Islet precursor cell (in vitro differentiated cells): Measurements from ENCODE around the gene MED12.
A peak's percentile ranks its signal among the peaks of the same experiment; 100 is the strongest.

ENCODE experiments used
- DNase-seq: peaks from one replicate; pipeline ENCODE4 v3.0.0-alpha.2; 2018

The MED12 gene

DNA sequence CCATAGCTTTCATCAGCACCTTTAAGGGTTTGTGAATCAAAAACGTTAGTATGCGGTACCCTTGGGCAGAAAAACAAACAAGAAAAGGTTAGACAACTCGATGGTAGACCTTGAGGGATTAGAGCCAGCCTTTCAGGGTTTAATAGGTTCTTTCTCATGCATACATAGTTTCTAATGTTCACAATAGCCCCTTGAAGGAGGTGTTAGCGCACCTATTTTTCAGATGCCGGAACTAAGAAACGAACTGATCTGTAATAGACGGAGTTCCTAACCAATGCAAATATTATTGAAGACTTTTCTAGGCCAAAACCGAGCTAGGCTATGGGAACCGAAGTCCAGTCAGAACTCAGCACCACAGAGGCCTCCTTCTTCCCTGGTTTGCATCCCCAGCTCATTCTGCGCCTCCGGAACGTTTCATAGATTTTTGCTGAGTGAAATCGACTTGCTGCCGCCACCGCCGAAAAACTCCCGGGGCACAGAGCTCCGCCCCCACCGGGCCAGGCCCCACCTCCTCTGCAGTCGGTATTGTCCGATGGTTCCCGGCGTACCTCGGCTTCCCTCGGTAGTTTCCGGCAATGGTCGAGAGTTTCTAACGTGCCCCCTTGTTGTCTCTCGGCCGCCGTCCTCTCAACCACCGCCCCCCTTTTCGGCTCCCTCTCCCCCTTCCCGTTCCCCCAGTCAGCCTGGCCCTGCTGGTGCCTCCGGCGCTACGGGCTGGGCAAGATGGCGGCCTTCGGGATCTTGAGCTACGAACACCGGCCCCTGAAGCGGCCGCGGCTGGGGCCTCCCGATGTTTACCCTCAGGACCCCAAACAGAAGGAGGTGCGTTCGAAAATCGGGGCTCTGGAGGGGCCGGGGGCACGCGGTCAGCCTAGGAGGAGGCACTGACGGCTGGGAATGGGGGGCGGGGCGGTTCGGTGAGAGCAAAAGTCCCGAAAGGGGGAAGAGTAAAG, at the start of gene MED12:
Gene MED12, plus strand, starts transcription at position 565 of the 953 bp plus-strand sequence. Its CDS starts 159 bp downstream, at position 724.
- peak; percentile 87 for DNase-seq

DNA sequence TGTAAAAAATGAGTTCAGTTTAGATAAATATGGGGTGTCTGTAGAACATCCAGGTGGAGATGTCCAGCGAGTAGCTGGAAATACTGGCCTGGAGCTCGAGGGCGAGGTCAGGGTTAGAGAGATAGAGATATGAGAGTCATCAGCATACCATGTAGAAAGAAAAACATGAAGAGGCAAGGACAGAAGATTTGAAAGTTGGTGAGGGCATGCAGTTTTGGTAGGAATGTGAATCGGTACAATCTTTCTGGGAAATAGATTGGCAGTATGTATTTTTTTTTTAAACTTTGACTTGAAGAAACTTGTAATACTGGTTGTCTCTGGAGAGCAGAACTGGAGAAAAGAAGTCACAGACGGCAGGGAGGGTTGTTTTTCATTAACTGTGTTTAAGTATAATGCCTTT, 47.9 kb upstream of the MED12 start:
- no peak for DNase-seq

DNA sequence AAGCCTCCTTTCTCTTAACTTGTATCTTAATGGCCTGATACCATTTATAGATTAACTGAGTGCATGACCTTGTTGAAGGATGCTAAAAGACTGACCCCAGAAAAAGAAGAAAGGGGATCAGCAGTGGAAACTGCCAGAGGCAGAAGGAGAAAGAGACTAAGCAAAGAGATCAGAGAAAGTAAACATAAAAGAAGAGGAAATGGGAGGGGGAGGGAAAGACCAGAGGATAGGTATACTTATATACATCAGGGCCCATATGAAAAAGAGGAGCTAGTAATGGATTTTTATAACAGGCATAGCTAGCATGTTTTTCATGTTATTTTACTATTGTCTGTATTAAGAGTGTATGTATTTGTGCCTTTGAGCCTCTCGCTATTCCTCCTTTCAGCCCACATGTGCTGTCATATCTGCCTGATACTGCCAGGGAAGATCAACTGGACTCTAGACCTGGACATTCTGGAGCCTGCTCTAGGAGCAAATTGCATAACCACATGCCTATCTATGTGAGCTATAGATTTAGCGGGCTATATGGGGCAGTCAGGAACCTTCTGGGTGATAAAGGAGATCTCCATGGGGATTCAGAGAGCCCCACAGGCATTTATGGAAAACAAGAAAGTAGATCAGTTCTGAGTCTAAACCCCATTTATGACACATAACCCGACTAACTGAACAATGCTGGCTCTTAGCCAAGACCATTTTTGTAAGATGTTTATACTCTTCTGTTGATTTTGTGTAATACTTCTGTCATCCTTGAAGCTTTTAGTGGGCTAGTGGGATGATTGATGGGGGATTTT, 36.9 kb upstream of the MED12 start:
- DNase-seq, result no peak

DNA sequence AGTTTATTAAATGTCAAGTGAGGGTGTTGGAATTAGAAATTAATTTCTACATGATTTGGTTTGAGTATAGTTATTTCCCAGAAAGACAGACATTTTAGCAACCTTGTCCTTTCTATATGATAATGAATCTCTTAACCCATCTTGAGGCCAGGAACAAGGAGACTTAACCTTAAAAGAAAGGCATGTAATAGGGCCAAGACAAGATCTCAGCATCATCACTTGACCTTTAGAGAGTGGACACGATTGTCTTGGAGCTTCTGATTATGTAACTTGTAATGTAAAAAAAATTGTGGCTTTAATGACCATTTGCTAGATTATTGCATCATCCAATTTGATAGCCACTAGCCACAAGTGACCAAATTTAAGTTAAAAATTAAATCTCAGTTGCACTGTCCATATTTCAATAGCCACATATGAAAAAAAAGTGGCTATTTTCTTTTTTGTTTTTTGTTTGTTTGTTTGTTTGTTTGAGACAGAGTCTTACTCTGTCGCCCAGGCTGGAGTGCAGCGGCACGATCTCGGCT, 36.2 kb upstream of the MED12 start:
- no peak for DNase-seq

DNA sequence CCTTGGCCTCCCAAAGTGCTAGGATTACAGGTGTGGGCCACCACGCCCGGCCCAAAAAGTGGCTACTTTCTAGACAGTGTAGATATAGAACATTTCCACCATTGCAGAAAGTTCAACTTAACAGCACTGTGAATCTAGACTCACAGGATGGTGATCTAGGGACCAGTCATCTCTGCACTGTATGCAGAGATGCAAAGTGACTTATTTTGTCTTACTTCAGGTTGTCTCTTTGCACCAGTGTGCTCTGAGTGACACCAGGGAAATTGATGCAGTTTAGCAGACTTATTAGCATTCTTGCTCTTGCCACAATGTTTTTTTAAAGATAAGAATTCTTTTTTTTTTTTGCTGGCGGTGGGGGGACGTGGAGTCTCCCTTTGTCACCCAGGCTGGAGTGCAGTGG, 35.6 kb upstream of the MED12 start:
- no peak for DNase-seq

DNA sequence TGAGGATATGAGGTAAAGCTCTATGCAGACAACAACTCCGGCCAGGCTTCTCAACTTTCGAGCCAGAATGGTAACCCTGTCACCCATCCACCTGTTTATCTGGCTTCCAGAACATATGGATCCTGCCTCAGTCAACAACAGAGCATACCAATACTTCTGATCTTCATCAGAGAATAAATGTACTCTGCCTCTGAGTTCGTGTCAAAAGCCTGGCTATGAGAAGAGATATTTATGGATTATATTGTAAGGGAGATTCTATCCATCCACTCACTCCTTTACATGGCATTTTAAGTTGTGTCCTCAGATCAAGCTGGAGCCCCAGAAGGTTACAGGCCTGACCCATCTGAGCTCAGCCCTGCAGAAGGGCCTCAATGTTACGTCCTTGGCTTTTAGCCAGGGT, 32.5 kb upstream of the MED12 start:
- DNase-seq, result no peak

DNA sequence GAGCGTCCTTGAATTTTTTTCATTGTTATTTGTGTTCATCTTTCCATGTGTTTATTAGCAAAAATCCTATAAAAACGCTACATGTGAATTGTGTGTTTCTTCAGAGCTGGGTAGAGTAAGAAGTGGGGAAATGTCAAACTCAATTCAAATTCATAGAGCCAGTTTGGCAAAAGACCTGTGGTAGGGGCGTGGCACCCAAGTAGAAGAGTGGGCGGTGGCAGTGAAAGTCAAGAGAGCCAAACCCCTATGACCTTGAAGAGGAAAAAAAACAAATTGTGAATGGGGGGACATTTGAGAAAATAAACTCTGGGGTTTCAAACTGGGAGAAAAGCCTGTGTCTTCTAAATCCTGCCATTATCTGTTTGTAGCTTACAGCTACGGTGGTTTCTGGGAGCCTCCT, 27.1 kb upstream of the MED12 start:
- DNase-seq, result no peak

DNA sequence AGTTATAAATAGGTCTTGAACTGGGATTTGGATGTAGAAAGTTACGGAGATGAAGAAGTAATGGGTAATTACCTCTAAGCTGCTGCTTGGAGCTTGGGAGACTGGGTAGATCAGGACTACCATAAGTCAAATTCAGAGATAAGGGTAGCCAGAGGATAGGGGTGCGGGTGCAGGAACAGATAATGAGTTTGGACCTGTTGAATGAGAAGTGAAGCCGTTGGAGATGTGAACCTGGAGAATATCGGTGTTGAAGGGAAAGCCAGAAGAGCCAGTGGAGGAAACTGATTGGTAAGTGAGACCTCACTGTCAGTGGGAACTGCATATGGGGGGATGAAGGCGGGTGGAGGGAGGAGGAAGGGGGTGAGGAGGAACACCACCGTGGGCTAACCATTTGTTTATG, 23.4 kb upstream of the MED12 start:
- DNase-seq, result no peak

DNA sequence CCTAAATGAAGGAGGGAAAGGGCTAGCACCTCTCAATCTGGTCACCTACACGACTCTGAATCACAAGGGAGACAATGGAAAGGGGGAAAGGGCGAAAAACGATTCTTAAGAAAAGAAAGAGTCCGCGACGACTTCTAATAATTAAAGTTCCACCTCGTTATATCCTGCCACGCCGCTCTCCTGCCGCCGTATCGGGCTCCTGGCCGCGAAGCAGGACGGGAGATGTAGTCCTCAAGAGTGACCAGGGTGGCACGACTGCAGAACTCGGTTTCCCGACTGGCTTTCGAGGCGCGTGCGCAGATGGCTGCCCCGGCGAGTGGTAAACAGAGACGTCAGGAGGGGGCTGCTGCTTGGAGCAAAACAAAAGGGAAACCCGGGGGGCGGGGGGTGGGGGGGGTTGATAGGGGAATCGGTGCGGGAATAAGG, 22.8 kb upstream of the MED12 start, which contains the start of gene FOXO4:
Gene FOXO4, plus strand, starts transcription at position 297 of the 426 bp plus-strand sequence. CDS start 678 bp downstream, outside the sequence.
- peak; percentile 92 for DNase-seq

DNA sequence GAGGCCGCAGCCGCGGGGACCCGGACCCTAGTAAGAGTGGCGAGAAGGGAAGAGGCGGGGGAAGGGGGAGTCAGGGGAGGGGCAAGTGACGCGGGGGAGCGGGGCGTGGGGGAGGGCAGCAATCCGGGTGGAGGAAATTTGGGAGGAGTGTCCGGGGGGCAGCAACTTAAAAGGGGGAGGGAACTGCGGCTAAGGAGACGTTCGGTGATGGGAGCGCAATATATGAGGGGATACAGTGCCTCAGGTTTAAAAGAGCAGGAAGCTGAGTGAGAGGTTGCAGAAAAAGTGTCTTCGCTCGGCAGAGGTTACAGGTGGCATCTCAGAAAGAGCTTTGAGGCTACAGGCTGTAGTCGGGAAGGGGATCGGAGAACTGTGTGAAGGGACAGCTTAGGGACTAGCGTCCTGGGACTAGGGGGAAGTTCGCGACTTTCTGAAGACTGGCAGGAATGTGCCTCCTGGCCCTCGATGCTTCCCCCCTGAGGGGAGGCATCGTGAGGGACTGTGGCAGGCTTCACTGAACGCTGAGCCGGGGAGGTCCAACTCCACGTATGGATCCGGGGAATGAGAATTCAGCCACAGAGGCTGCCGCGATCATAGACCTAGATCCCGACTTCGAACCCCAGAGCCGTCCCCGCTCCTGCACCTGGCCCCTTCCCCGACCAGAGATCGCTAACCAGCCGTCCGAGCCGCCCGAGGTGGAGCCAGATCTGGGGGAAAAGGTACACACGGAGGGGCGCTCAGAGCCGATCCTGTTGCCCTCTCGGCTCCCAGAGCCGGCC, 22.2 kb upstream of the MED12 start:
- peak; percentile 52 for DNase-seq

DNA sequence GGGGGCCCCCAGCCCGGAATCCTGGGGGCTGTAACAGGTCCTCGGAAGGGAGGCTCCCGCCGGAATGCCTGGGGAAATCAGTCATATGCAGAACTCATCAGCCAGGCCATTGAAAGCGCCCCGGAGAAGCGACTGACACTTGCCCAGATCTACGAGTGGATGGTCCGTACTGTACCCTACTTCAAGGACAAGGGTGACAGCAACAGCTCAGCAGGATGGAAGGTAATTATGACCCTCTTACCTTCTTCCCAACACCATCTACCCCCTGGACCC, 21.7 kb upstream of the MED12 start:
- DNase-seq, result no peak

DNA sequence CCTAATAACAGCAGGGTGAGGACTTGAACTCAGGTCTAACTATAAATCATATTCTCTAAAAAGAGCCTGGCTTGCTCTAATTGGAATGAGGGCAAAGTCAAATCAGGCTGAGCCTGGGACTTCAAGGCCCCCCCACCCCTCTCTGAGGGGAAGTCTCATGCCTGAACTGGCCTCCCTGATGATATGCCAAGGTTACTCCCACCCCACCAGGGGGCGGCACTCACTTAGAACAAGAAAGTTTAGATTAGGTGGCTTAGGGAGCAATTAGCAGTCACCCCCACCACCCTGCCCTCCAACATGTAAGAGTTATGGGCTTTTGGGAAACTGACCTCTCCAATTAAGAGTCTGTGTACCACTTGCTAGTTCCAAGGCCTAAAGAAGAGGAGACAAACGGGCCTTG, 20.1 kb upstream of the MED12 start:
- DNase-seq, result peak; percentile 64

DNA sequence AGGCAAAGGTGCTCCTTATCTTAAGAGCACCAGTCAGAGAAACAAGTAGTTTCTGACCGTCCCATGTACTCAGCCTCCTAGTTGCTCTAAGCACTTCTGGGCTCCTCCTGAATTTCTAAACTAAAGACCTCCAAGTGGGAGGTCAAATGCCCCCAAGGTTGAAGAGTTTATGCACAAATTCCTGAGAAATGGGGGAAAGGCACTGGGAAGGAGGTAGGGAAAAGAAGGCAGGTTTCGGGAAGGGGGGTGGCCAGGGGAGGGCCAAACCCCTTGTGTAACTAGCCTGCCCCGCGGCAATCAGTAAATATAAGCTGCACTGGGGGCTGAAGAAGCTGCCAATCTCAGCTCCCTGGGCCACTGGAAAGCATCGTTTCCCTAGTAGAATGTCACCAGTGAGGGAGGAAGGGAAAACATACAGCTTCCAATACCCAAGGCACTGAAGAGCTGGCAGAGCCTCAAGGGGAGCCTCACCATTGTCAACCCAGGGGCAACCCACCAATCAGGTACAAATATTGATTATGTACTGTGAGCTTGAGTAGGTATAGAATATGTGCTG, 19.4 kb upstream of the MED12 start:
- no peak for DNase-seq

DNA sequence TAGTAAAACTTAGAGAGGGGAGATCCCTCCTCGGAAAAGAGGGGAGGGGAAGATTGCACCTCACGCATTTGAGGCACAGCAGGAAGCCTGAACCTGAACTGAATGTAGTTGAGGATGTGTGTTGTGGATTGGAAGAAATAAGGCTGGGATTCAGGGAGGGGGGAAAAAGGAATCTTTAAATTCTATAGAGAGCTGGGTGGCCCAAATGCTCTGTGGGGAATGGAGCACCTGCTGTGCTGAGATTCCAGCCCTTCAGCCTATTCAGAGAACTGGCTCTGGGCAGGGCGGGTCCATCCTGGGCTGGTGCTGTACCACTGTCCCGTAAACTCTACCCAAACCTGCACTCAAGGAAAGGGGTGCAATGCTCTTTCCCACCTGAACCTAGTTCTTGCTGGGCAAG, 18.7 kb upstream of the MED12 start:
- DNase-seq, result no peak

DNA sequence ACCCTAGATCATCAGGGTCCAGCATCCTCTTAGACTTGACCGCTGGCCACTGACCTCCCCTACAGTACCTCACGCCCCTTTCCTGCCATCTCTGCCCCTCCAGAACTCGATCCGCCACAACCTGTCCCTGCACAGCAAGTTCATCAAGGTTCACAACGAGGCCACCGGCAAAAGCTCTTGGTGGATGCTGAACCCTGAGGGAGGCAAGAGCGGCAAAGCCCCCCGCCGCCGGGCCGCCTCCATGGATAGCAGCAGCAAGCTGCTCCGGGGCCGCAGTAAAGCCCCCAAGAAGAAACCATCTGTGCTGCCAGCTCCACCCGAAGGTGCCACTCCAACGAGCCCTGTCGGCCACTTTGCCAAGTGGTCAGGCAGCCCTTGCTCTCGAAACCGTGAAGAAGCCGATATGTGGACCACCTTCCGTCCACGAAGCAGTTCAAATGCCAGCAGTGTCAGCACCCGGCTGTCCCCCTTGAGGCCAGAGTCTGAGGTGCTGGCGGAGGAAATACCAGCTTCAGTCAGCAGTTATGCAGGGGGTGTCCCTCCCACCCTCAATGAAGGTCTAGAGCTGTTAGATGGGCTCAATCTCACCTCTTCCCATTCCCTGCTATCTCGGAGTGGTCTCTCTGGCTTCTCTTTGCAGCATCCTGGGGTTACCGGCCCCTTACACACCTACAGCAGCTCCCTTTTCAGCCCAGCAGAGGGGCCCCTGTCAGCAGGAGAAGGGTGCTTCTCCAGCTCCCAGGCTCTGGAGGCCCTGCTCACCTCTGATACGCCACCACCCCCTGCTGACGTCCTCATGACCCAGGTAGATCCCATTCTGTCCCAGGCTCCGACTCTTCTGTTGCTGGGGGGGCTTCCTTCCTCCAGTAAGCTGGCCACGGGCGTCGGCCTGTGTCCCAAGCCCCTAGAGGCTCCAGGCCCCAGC, 17.6 kb upstream of the MED12 start:
- peak; percentile 51 for DNase-seq

DNA sequence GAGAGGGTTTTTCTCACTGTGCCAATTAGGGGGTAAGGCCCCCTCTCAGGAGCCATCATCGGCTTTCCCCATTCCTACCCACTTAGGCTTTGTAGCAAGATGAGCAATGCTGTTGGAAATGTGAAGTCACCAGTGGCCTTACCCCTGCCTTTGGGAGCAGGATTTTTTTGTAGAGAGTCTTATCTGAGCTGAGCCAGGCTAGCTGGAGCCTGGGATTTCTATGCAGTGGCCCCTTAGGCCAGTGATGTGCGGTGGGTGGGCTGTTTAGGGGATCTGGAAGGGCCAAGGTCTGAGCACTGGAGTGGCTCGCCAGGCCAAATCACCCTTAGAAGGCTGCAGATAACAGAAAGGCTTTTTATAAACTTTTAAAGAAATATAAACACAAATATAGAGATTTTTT, 16.1 kb upstream of the MED12 start:
- DNase-seq, result no peak

DNA sequence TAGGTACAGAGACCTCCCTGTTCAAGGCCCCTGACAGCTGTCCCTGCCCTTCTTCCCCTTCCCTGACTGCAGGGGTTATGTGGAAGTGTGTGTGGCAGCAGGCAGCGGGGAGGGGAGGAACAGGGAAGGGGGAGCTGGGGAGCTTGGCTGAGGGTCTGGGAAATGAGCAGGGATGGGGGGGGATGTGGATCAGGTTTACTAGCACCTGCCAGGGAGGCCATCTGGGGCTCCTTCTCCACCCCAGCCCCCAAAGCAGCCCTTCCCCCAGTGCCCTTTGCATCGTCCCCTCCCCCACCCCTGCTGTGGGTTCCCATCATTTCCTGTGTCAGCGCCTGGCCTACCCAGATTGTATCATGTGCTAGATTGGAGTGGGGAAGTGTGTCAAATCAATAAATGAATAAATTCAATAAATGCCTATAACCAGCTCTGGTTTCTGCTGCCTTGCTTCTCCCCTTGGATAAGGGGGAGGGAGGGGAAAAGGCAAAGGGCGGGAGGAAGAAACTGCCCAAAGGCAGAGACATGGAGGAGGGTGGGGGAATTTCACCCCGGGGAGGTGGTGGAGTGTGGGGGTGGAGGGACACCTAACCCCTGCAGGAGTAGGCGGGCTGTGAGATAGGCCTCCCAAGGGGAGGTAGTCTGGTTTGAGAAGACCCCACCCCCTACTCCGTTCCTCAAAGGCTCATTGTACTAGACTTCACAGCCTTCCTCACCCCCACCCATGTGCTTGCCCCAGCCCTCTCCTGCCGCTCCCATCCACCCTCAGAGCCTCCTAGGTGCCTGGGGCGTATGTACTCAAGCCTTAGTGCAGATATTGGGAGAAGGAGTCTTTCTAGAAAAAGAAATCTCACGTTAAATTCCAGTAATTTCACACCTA, 15.0 kb upstream of the MED12 start:
- peak; percentile 87 for DNase-seq

DNA sequence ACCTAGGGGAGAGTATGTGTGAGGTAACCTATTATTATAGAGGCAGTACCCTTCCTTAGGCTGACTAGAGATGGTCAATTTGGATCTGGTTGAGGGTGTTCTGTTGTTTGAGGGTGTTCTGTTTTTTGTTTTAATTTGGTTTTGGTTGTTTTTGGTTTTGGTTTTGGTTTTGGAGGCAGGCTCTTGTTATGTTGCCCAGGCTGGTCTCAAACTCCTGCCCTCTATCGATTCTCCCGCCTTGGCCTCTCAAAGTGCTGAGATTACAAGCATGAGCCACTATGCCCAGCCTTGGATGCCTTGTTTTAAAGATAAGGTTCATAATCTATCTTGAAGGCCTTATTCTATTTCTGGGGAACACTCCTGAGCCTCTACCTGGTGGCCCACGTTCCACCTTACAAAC, 12.8 kb upstream of the MED12 start:
- DNase-seq, result no peak

DNA sequence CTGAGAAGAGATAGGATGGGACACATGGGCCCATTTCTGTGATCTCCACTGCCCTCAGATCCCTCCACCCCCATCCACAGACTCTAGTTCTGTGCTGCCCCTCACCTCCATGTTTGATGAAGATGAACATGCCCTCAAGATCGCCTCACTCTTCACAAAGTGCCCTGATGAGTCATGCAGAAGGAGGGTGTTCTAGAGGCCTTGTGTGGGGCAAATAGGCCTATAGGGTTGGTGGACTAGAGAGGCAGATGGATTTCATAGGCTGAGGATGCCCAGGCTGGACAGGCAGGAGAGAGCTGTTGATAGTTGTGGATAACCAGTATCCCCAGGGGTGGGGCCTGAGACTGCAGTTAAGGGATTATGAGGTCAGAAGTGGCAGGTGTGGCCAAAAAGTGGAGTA, 12.0 kb upstream of the MED12 start, which contains the start of gene CXorf65:
Gene CXorf65, minus strand, starts transcription at position 314 of the 400 bp plus-strand sequence. Its CDS starts 184 bp downstream, at position 130.
- DNase-seq, result no peak

DNA sequence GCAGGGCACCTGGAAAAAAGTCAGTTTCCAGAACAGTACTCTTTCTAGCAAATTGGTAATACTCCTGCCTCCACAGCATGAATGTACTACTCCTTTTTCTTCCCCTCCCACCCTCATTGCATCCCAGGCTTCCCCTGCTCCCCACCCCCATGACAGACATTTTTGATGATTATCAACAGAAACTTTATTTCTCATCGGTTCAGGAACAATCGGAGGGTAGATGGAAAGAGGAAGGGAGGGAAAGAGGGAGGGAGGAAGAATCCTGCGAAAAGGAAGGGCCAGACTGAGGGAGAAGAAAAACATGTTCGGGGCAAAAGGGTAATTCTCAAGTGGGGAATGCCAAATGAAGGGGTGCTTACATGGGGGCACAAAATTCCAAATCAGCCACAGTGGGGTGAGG, 11.2 kb upstream of the MED12 start:
- DNase-seq, result no peak
